ENCODE results near the gene IFT25. TPM values are rescaled to one million over a fixed set of nuclear protein-coding genes. Genes with fewer than 3 reads are reported as not detected.

The IFT25 gene
- total RNA-seq, 1 donor from 2014 or later, result 19.4 TPM

DNA sequence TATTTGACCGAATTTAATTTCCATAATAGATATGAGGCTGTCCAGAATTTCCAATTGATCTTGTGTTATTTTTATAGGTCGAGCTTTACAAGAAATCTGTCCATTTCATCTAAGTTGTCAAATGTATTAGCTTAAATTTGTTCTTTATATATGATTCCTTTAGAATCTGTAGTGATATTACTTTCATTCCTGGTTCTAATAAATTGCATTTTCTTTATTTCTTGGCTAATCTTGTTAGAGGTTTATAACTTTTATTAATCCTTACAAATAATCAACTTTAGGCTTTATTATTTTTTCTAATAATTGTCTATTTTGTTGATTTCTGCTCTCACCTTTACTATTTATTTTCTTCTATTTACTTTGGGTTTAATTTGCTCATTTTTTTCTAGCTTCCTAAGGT is 14.0 kb downstream of the IFT25 start:
- peaks cover 7% of the 10 kb centered on the region for H3K9me3 ChIP-seq
- no peak overlapping the region for H3K4me3 ChIP-seq
- DNase-seq (ENCODE audit: extremely low spot score in 2 of 2), result no peak
- H3K27me3 ChIP-seq, result no peaks in the 10 kb centered on the region
- H3K4me1 ChIP-seq, result no peaks in the 10 kb centered on the region
- no peak for TF ChIP-seq CTCF (IDR thresholded peaks at IDR 0.05)
- no peak for TF ChIP-seq POLR2A (IDR thresholded peaks at IDR 0.05)
- TF ChIP-seq POLR2AphosphoS5 (IDR thresholded peaks at IDR 0.05; ENCODE audit: insufficient read depth in 1 of 2, low read depth in 1 of 2), result no peak
- H3K36me3 ChIP-seq, result peaks cover 0 to 12% of the 10 kb centered on the region in 2 donors
- intact Hi-C loops (cut with DNase I), result no loop called here
- no peak overlapping the region for H3K27ac ChIP-seq

DNA sequence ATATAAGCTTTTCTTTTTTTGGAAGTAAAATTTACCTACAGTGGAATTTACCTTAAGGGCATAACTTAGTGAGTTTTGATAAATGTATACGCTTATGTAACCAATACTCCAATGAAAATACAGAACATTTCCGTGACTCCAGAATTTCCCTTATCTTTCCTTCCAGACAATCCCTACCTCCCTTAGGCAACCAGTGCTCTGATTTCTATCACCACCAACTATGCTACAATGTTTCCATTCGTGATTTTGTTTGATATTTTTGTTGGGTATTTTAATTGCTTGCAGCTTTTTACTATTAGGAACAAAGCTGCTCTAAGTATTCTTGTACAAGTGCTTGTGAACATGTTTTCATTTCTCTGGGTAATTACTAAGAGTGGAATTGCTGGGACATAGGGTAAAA is 14.6 kb downstream of the IFT25 start:
- DNase-seq (ENCODE audit: extremely low spot score in 2 of 2), result no peak
- Histone ChIP-seq H3K27ac (no peak overlapping the region), H3K36me3 (peaks cover 0 to 12% of the 10 kb centered on the region in 2 donors), H3K4me3 (no peak overlapping the region), H3K9me3 (peaks cover 7% of the 10 kb centered on the region), H3K4me1 (no peaks in the 10 kb centered on the region), H3K27me3 (no peaks in the 10 kb centered on the region)
- TF ChIP-seq POLR2A (IDR thresholded peaks at IDR 0.05), result no peak
- TF ChIP-seq CTCF (IDR thresholded peaks at IDR 0.05), result no peak
- no peak for TF ChIP-seq POLR2AphosphoS5 (IDR thresholded peaks at IDR 0.05; ENCODE audit: insufficient read depth in 1 of 2, low read depth in 1 of 2)
- intact Hi-C loops (cut with DNase I), result no loop called here

DNA sequence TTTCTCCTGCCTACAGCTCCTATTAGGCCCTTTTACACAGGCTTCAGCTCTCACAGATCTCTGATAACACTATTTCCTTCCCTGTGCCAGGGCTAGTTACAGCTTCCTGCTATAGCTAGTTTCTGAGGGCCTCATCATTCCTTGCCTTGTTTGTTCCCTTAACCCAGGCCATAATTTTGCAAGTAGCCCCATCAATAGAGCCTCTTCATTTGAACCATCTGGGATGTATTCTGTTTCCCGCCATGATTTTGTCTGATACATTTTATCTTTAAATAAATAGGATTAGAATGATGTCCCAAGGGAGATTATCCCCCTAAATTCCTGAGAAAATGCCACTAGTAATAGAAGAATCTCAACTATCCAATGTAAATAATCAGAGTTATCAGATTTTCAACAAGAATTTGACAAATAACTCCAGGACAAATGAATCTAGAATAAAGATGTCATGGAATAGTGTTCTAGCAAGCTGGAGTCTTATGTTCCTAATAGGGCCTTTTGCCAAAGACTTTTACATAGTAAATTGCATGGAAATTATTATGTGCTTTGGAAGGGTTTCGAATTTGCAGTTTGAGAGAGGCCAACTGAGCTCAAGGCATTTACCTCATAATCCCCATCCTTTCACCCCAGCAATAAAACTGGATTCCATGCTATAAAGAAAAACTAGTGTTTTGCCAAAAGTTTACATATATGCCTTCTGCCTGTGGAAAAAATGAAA is 16.1 kb downstream of the IFT25 start:
- Histone ChIP-seq H3K36me3 (peaks cover 0 to 6% of the 10 kb centered on the region in 2 donors), H3K4me1 (no peaks in the 10 kb centered on the region), H3K27me3 (no peaks in the 10 kb centered on the region), H3K4me3 (no peak overlapping the region), H3K27ac (no peak overlapping the region), H3K9me3 (peaks cover 7% of the 10 kb centered on the region)
- TF ChIP-seq POLR2A (IDR thresholded peaks at IDR 0.05) (no peak), CTCF (IDR thresholded peaks at IDR 0.05) (no peak), POLR2AphosphoS5 (IDR thresholded peaks at IDR 0.05; ENCODE audit: insufficient read depth in 1 of 2, low read depth in 1 of 2) (no peak)
- DNase-seq (ENCODE audit: extremely low spot score in 2 of 2), result no peak
- intact Hi-C loops (cut with DNase I), result no loop called here

DNA sequence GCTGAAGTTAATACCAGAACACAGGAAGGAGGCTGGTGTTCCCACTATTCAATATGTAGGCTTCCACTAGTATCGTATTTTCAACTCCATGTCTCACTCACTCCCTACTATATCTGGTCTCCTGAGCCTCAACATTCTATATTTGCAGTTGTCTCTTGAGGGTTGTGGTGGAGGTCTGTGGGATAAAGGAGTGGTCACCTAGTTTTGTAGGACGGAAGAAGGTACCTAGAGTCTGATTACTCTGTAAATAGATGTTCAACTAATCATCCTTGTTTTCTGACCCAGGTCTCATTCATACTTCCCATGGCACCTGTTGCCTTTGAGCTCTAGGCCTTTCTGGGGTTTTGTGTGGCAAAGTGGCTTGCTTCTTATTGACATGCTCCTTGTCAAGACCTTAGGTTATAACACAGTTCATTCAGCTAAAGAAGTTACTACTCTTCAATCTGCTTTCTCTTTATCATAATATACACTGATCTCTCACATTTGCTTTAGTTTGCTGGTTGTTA is 18.1 kb downstream of the IFT25 start:
- intact Hi-C loops (cut with DNase I), result no loop called here
- TF ChIP-seq POLR2A (IDR thresholded peaks at IDR 0.05) (no peak), POLR2AphosphoS5 (IDR thresholded peaks at IDR 0.05; ENCODE audit: insufficient read depth in 1 of 2, low read depth in 1 of 2) (no peak), CTCF (IDR thresholded peaks at IDR 0.05) (no peak)
- Histone ChIP-seq H3K36me3 (peaks cover 0 to 11% of the 10 kb centered on the region in 2 donors), H3K27ac (no peak overlapping the region), H3K4me3 (no peak overlapping the region), H3K4me1 (no peaks in the 10 kb centered on the region), H3K27me3 (no peaks in the 10 kb centered on the region), H3K9me3 (peaks cover 7% of the 10 kb centered on the region)
- no peak for DNase-seq (ENCODE audit: extremely low spot score in 2 of 2)

- no peak for DNase-seq (ENCODE audit: extremely low spot score in 2 of 2)
- Histone ChIP-seq H3K27me3 (no peaks in the 10 kb centered on the region), H3K36me3 (peaks cover 0 to 5% of the 10 kb centered on the region in 2 donors), H3K27ac (no peak overlapping the region), H3K4me1 (no peaks in the 10 kb centered on the region), H3K4me3 (no peak overlapping the region), H3K9me3 (no peaks in the 10 kb centered on the region)
- intact Hi-C loops (cut with DNase I), result no loop called here
- no peak for TF ChIP-seq CTCF (IDR thresholded peaks at IDR 0.05)
- no peak for TF ChIP-seq POLR2AphosphoS5 (IDR thresholded peaks at IDR 0.05; ENCODE audit: insufficient read depth in 1 of 2, low read depth in 1 of 2)
- no peak for TF ChIP-seq POLR2A (IDR thresholded peaks at IDR 0.05)
Measured at GRCh38 chr1:53919675-53920066, 25.8 kb downstream of the IFT25 start.
